PC-3 (cell line): Measurements from ENCODE around the gene HSD17B14.

ENCODE experiments used
- CTCF ChIP-seq: fragments of 300-600 bp; sonication (generic); conservative IDR thresholded peaks from 2 replicates; pipeline ENCODE4 v1.5.1; 2017; ENCODE audit warnings: antibody characterized with exemption, low read depth, mild to moderate bottlenecking, low read length
- EZH2 ChIP-seq: fragments of 300-600 bp; sonication (generic); IDR thresholded peaks from one replicate; pipeline ENCODE4 v1.6.1; 2017; ENCODE audit warnings: antibody characterized with exemption, mild to moderate bottlenecking, low read length; ENCODE audit not compliant: unreplicated experiment
- EZH2phosphoT487 ChIP-seq: fragments of 300-600 bp; sonication (generic); IDR thresholded peaks from 2 replicates; pipeline ENCODE4 v1.6.1; 2018; ENCODE audit warnings: mild to moderate bottlenecking, antibody characterized with exemption, low read length, borderline replicate concordance

GRCh38 chr19:48879025-48879637, 42.8 kb upstream of the HSD17B14 start:
- no peak for TF ChIP-seq CTCF
- TF ChIP-seq EZH2phosphoT487 = no peak
- TF ChIP-seq EZH2 = no peak
